Astrocyte (in vitro differentiated cells and primary cell): ENCODE data around the gene ZC3H12D. TPM values are rescaled to one million over a fixed set of nuclear protein-coding genes. Genes with fewer than 3 reads are reported as not detected.

Experiments
- DNase-seq: peaks from one replicate; pipeline ENCODE4 v3.0.0-alpha.2; 2010; ENCODE audit warnings: low read depth
- FAIRE-seq: peaks from 2 replicates; lab custom pipeline; 2011; peaks lifted over from hg19 to GRCh38; lab: Jason Lieb, UNC
- H2AFZ ChIP-seq: 2 replicates; pipeline ENCODE4 v1.6.0; 2012; ENCODE audit warnings: low read depth, low read length, inconsistent platforms
- H3K27ac ChIP-seq: 2 replicates; pipeline ENCODE4 v1.5.1; 2011; ENCODE audit warnings: low read depth, low read length, inconsistent platforms
- H3K27me3 ChIP-seq: 2 replicates; pipeline ENCODE4 v1.6.0; 2011; ENCODE audit warnings: low read length, inconsistent platforms; ENCODE audit not compliant: insufficient read depth
- H3K36me3 ChIP-seq: 2 replicates; pipeline ENCODE4 v1.5.1; 2011; ENCODE audit warnings: low read length, inconsistent platforms; ENCODE audit not compliant: insufficient read depth
- H3K4me1 ChIP-seq: 2 replicates; pipeline ENCODE4 v1.5.1; 2011; ENCODE audit warnings: low read length, inconsistent platforms; ENCODE audit not compliant: insufficient read depth
- H3K4me2 ChIP-seq: 2 replicates; pipeline ENCODE4 v1.6.0; 2012; ENCODE audit warnings: low read length, inconsistent platforms
- H3K4me3 ChIP-seq: 2 replicates; pipeline ENCODE4 v1.5.1; 2011; ENCODE audit warnings: low read depth, mild to moderate bottlenecking, low read length, inconsistent platforms; ENCODE audit not compliant: insufficient read depth
- H3K79me2 ChIP-seq: 2 replicates; pipeline ENCODE4 v1.6.0; 2012; ENCODE audit warnings: mild to moderate bottlenecking, low read length, inconsistent platforms; ENCODE audit not compliant: insufficient read depth
- H3K9ac ChIP-seq: 2 replicates; pipeline ENCODE4 v1.6.0; 2012; ENCODE audit warnings: mild to moderate bottlenecking, low read length, inconsistent platforms
- H3K9me3 ChIP-seq: 2 replicates; pipeline ENCODE4 v1.5.1; 2012; ENCODE audit warnings: low read depth, mild to moderate bottlenecking, low read length, inconsistent platforms; ENCODE audit not compliant: insufficient read depth
- H4K20me1 ChIP-seq: 2 replicates; pipeline ENCODE4 v1.6.0; 2012; ENCODE audit warnings: low read length, inconsistent platforms; ENCODE audit not compliant: insufficient read depth
- H3K27ac Mint-ChIP-seq: one replicate; pipeline ENCODE4 v1.8.0; 2021; ENCODE audit warnings: mild to moderate bottlenecking, mixed read lengths; ENCODE audit not compliant: unreplicated experiment
- H3K27me3 Mint-ChIP-seq: one replicate; pipeline ENCODE4 v1.8.0; 2021; ENCODE audit warnings: low read depth, mixed read lengths; ENCODE audit not compliant: unreplicated experiment
- H3K36me3 Mint-ChIP-seq: one replicate; pipeline ENCODE4 v1.8.0; 2021; ENCODE audit warnings: low read depth, mixed read lengths; ENCODE audit not compliant: unreplicated experiment
- H3K4me1 Mint-ChIP-seq: one replicate; pipeline ENCODE4 v1.8.0; 2021; ENCODE audit warnings: low read depth, mixed read lengths; ENCODE audit not compliant: unreplicated experiment
- H3K4me3 Mint-ChIP-seq: one replicate; pipeline ENCODE4 v1.8.0; 2021; ENCODE audit warnings: mild to moderate bottlenecking, moderate library complexity, mixed read lengths; ENCODE audit not compliant: unreplicated experiment
- H3K9me3 Mint-ChIP-seq: one replicate; pipeline ENCODE4 v1.8.0; 2021; ENCODE audit warnings: mild to moderate bottlenecking, mixed read lengths; ENCODE audit not compliant: unreplicated experiment
- EZH2 ChIP-seq: IDR thresholded peaks from 2 replicates; pipeline ENCODE4 v1.6.1; 2012; ENCODE audit warnings: mild to moderate bottlenecking, low read length, inconsistent platforms; ENCODE audit not compliant: insufficient read depth
- total RNA-seq: library from RNA; stranded (reverse); gene quantifications from 2 replicates; pipeline ENCODE4 v1.2.1, GENCODE V29; 2021
- TF ChIP-seq, protein P1 (sequence below): IDR thresholded peaks from 2 replicates; pipeline ENCODE4 v1.5.1; 2011; ENCODE audit warnings: low read depth, mild to moderate bottlenecking, inconsistent platforms, low read length, moderate library complexity; ENCODE audit not compliant: insufficient read depth

ZC3H12D gene
- total RNA-seq, 1 donor from 2014 or later = 0.05 TPM

DNA sequence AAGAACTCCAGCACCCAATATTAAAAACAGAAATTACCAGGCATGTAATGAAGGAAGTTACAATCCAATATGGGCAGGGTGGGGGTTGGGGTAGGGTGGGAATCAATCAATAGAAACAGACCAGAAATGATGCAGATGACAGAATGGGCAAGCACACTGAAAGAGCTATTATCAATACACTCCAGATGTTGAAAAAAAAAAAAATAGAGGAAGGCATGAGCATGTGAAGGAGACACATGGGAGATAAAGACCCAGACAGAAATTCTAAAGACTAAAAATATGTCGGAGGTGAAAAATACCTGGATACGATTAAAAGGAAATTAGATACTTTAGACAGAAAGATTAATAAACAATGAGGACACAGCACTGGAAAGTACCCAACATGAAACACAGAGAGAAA, 19.1 kb upstream of the ZC3H12D start:
- H3K9me3 Mint-ChIP-seq = no peaks in the 10 kb centered on the region
- Histone ChIP-seq H3K27ac (no peak overlapping the region), H3K4me1 (peaks cover 9% of the 10 kb centered on the region), H3K4me2 (no peak overlapping the region), H3K36me3 (peaks cover 6% of the 10 kb centered on the region), H3K79me2 (no peaks in the 10 kb centered on the region), H2AFZ (no peak overlapping the region), H3K9ac (no peak overlapping the region), H4K20me1 (peaks cover 4% of the 10 kb centered on the region), H3K4me3 (no peak overlapping the region), H3K9me3 (no peaks in the 10 kb centered on the region), H3K27me3 (no peaks in the 10 kb centered on the region)
- no peak overlapping the region for H3K27ac Mint-ChIP-seq
- peaks cover 5% of the 10 kb centered on the region for H3K36me3 Mint-ChIP-seq
- H3K4me3 Mint-ChIP-seq = no peak overlapping the region
- no peaks in the 10 kb centered on the region for H3K27me3 Mint-ChIP-seq
- DNase-seq (no peak), FAIRE-seq (no peak)
- peaks cover 4% of the 10 kb centered on the region for H3K4me1 Mint-ChIP-seq
- TF ChIP-seq, protein P1, sequence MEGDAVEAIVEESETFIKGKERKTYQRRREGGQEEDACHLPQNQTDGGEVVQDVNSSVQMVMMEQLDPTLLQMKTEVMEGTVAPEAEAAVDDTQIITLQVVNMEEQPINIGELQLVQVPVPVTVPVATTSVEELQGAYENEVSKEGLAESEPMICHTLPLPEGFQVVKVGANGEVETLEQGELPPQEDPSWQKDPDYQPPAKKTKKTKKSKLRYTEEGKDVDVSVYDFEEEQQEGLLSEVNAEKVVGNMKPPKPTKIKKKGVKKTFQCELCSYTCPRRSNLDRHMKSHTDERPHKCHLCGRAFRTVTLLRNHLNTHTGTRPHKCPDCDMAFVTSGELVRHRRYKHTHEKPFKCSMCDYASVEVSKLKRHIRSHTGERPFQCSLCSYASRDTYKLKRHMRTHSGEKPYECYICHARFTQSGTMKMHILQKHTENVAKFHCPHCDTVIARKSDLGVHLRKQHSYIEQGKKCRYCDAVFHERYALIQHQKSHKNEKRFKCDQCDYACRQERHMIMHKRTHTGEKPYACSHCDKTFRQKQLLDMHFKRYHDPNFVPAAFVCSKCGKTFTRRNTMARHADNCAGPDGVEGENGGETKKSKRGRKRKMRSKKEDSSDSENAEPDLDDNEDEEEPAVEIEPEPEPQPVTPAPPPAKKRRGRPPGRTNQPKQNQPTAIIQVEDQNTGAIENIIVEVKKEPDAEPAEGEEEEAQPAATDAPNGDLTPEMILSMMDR = no peak
- TF ChIP-seq EZH2 = no peak

DNA sequence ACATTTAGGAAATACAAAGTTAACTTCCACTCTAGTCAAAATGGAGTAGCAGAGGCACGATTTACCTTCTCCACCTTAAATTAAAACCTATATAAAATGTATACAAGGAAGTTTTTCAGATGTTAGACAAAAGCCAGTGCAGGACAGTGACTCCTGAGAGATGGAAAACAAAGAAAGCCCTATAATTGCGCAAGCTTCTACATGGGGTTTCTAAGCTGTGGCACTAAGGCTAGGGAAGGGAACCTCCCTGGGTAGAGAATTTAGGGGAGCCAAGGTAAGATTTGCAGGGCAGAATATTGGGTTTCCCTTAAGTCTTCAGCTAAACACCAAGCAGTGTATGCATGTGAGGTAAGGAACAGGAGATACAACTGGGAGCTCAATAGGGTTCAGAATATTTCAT, 18.5 kb upstream of the ZC3H12D start:
- Histone ChIP-seq H3K4me1 (peaks cover 5% of the 10 kb centered on the region), H2AFZ (no peak overlapping the region), H4K20me1 (peaks cover 4% of the 10 kb centered on the region), H3K4me3 (no peak overlapping the region), H3K9ac (no peak overlapping the region), H3K79me2 (no peaks in the 10 kb centered on the region), H3K27ac (no peak overlapping the region), H3K27me3 (no peaks in the 10 kb centered on the region), H3K4me2 (no peak overlapping the region), H3K9me3 (no peaks in the 10 kb centered on the region), H3K36me3 (peaks cover 6% of the 10 kb centered on the region)
- no peak for DNase-seq
- no peaks in the 10 kb centered on the region for H3K4me1 Mint-ChIP-seq
- H3K27me3 Mint-ChIP-seq = no peaks in the 10 kb centered on the region
- no peak for FAIRE-seq
- TF ChIP-seq EZH2 = no peak
- TF ChIP-seq, protein P1 = no peak
- no peak overlapping the region for H3K27ac Mint-ChIP-seq
- no peak overlapping the region for H3K4me3 Mint-ChIP-seq
- peaks cover 5% of the 10 kb centered on the region for H3K36me3 Mint-ChIP-seq
- H3K9me3 Mint-ChIP-seq = no peaks in the 10 kb centered on the region

GRCh38 chr6:149501768-149502167, 17.0 kb upstream of the ZC3H12D start:
- Histone ChIP-seq H2AFZ (no peak overlapping the region), H3K9me3 (no peaks in the 10 kb centered on the region), H3K4me2 (no peak overlapping the region), H3K27ac (no peak overlapping the region), H3K4me3 (no peak overlapping the region), H3K36me3 (peaks cover 6% of the 10 kb centered on the region), H3K4me1 (peaks cover 6% of the 10 kb centered on the region), H3K79me2 (no peaks in the 10 kb centered on the region), H3K9ac (no peak overlapping the region), H4K20me1 (no peaks in the 10 kb centered on the region), H3K27me3 (no peaks in the 10 kb centered on the region)
- Mint-ChIP-seq H3K4me3 (no peak overlapping the region), H3K27ac (no peak overlapping the region), H3K27me3 (no peaks in the 10 kb centered on the region), H3K9me3 (no peaks in the 10 kb centered on the region), H3K4me1 (peaks cover 1% of the 10 kb centered on the region), H3K36me3 (peaks cover 5% of the 10 kb centered on the region)
- no peak for FAIRE-seq
- TF ChIP-seq, protein P1 = no peak
- TF ChIP-seq EZH2 = no peak
- no peak for DNase-seq
